Transverse colon (tissue), 3 donors: Measurements from ENCODE around the gene GRIK4.

Experiments used
- EP300 ChIP-seq: sonication (generic); formaldehyde crosslinking; IDR thresholded peaks from one replicate; pipeline ENCODE4 v1.6.1; 2017; ENCODE audit warnings: antibody characterized with exemption, low read depth
- TF ChIP-seq, protein P1 (sequence below), 5 experiments: fragments of 200-600 bp in 3 of 5; fragments of 450-650 bp in 2 of 5; sonication (generic) in 3 of 5; IDR thresholded peaks; 1 replicate in 2 of 5; 2 replicates in 3 of 5; pipeline ENCODE4 v1.5.1; 2016 to 2017; ENCODE audit warnings: antibody characterized with exemption in 5 of 5, inconsistent platforms in 3 of 5, mild to moderate bottlenecking in 2 of 5, moderate library complexity in 1 of 5

GRCh38 chr11:120663142-120663541 is 151.6 kb downstream of the GRIK4 start:
- TF ChIP-seq EP300, result no peak
- TF ChIP-seq, protein P1, sequence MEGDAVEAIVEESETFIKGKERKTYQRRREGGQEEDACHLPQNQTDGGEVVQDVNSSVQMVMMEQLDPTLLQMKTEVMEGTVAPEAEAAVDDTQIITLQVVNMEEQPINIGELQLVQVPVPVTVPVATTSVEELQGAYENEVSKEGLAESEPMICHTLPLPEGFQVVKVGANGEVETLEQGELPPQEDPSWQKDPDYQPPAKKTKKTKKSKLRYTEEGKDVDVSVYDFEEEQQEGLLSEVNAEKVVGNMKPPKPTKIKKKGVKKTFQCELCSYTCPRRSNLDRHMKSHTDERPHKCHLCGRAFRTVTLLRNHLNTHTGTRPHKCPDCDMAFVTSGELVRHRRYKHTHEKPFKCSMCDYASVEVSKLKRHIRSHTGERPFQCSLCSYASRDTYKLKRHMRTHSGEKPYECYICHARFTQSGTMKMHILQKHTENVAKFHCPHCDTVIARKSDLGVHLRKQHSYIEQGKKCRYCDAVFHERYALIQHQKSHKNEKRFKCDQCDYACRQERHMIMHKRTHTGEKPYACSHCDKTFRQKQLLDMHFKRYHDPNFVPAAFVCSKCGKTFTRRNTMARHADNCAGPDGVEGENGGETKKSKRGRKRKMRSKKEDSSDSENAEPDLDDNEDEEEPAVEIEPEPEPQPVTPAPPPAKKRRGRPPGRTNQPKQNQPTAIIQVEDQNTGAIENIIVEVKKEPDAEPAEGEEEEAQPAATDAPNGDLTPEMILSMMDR (IDR thresholded peaks at IDR 0.05), result no peak
